Omental fat pad (tissue), 4 donors: ENCODE results near the gene SAPCD2. TPM values are rescaled to one million over a fixed set of nuclear protein-coding genes. Genes with fewer than 3 reads are reported as not detected.

Source experiments
- ATAC-seq: fragments of 150-250 bp; one replicate; pipeline ENCODE4 v1.9.1; 2016; ENCODE audit warnings: mild to moderate bottlenecking, moderate library complexity; ENCODE audit not compliant: low FRiP score
- DNase-seq: peaks from one replicate; pipeline ENCODE4 v3.0.0-alpha.2; 2019; ENCODE audit warnings: low spot score
- total RNA-seq, 4 donors: library from RNA; depleted of rRNA; stranded (reverse); fragments of >200 nt; gene quantifications; one replicate each; pipeline ENCODE4 v1.1.0, GENCODE V29; 2016
- TF ChIP-seq, protein P1 (sequence below), 3 donors: fragments of 450-650 bp; IDR thresholded peaks; one replicate each; pipeline ENCODE4 v1.5.1; 2016 to 2017; ENCODE audit warnings: antibody characterized with exemption in 3 of 3, mild to moderate bottlenecking in 3 of 3, moderate library complexity in 2 of 3

SAPCD2 gene
- total RNA-seq, 4 donors from 2014 or later = 0.13 to 1.8 (median 0.37) TPM; not detected in 1

DNA sequence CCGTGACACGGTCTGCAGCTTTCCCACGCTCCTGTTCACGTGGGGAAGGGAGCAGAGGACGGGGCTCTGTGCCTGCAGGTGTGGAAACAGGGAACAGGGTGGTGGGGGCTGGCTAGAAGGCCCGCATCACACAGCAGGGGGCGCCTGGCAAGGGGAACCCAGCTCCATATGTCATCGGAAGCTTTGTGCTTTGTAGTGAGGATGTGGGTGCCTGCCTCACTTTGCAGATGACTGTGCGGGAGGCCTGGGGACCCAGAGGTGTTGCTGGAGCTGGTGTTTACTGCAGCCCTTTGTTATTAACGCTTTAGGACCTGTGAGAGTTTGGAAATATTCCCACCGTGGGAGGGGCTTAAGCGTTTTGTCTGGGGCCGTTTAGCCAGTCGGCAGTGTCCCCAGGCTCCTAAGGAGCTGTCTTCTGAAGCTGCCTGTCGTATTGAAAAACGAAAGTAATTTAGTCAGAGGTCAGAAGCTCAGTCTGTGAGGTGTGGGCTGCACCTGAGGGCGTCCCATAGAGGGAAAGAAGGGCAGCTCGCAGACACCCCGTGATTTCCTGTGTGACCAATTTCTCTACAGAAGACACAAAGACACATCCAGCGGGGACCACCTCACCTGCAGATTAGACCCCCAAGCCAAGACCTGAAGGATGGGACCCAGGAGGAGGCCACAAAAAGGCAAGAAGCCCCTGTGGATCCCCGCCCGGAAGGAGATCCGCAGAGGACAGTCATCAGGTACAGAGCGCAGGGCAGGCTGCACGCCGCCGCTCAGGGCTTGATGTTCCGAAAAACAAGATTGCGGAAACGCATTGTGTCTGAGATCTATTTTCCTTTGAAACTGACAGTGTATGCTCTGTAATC, 25.5 kb upstream of the SAPCD2 start:
- no peak for DNase-seq
- TF ChIP-seq, protein P1, sequence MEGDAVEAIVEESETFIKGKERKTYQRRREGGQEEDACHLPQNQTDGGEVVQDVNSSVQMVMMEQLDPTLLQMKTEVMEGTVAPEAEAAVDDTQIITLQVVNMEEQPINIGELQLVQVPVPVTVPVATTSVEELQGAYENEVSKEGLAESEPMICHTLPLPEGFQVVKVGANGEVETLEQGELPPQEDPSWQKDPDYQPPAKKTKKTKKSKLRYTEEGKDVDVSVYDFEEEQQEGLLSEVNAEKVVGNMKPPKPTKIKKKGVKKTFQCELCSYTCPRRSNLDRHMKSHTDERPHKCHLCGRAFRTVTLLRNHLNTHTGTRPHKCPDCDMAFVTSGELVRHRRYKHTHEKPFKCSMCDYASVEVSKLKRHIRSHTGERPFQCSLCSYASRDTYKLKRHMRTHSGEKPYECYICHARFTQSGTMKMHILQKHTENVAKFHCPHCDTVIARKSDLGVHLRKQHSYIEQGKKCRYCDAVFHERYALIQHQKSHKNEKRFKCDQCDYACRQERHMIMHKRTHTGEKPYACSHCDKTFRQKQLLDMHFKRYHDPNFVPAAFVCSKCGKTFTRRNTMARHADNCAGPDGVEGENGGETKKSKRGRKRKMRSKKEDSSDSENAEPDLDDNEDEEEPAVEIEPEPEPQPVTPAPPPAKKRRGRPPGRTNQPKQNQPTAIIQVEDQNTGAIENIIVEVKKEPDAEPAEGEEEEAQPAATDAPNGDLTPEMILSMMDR (IDR thresholded peaks at IDR 0.05) = no peak
- no peak for ATAC-seq

DNA sequence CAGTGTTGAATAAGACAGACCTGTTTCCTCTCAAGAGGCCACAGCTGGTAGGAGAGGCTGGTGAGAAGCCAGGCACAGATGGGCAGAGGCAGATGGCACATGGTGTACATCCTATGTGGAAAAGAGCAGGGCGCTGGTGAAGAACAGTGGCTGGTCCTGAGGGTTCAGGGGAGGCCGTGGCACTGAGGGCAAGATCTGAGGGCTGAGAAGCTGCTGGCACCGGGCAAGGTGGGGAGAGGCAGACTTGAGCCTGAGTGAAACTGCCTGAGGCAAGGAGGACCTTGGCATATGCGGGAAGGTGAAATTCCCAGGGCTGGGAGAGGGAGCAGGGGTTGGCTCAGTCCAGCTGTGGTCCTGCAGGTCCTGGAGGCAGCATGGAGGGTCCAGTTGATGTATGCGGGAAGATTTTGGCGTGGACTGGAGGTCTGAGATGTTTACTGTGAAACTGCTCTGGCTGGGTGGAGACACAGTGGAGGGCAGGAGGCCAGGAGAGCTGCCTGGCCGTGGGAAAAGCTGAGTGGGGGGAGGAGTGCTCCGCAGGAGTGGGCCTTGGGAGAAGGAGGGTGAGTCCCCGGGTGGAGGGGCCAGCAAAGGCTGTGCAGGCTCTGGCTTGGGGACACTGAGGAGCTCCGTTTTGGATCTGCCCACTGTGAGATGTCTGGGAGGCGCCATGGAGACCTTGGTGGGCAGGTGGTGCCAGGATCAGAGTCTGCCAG, 19.0 kb upstream of the SAPCD2 start:
- no peak for ATAC-seq
- TF ChIP-seq, protein P1 (IDR thresholded peaks at IDR 0.05) = no peak
- DNase-seq = no peak

- TF ChIP-seq, protein P1 (IDR thresholded peaks at IDR 0.05) = no peak
- no peak for DNase-seq
- ATAC-seq = no peak
Measured at GRCh38 chr9:137088121-137088520, 17.8 kb upstream of the SAPCD2 start.

DNA sequence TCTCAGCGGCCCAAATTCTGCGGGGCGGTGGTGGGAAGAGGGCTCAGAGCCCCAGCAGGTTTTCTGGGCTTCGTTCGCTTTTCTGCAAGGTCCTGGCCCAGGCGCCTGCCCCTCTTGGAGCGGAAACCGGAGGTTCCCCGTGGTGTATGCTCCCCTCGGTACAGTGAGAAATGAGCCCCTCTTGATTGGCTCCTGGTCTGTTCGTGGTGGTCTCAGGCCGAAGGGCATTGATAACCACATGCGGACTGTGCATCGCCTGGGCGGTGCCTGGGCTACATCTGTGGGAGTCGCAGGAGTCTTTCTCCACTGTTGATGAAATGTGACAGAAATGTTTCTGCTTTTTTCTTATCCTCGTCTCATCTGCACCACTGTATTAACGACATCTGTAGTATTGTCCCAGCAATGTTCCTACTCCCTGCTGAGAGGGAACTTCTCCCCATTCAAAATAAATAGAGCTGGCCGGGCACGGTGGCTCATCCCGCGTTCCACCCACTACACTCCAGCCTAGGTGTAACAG, 17.1 kb upstream of the SAPCD2 start:
- DNase-seq (no peak), ATAC-seq (no peak)
- TF ChIP-seq, protein P1 (IDR thresholded peaks at IDR 0.05) = no peak

- TF ChIP-seq, protein P1 (IDR thresholded peaks at IDR 0.05) = no peak
- ATAC-seq (peak; percentile 93), DNase-seq (peak; percentile 94)
Measured at GRCh38 chr9:137086531-137087408, 16.4 kb upstream of the SAPCD2 start, which contains the start of gene MAN1B1. Gene MAN1B1 (plus strand): TSS chr9:137086985. CDS start chr9:137087000, 15 bp downstream.

- TF ChIP-seq, protein P1 (IDR thresholded peaks at IDR 0.05) = no peak
- ATAC-seq = no peak
Measured at GRCh38 chr9:137085920-137086530, 15.7 kb upstream of the SAPCD2 start.

More at GRCh38 chr9:137085920-137086530, 15.7 kb upstream of the SAPCD2 start:
- DNase-seq = no peak
